NOMO-1 treated with DMSO at 0.1 percent for 48 hours (cell line): ENCODE measurements around the gene MUL1.

Experiments used
- DNase-seq: peaks from one replicate; lab custom pipeline; 2025; ENCODE audit not compliant: unreplicated experiment; lab: John Stamatoyannopoulos, UW

MUL1 gene

GRCh38 chr1:20472121-20472520 is 35.8 kb downstream of the MUL1 start:
- no peak for DNase-seq

- DNase-seq: no peak
These were observed 37.8 kb downstream of the MUL1 start for GRCh38 chr1:20470194-20470593.

- DNase-seq: no peak
These were observed 38.4 kb downstream of the MUL1 start for GRCh38 chr1:20469406-20470076.

DNA sequence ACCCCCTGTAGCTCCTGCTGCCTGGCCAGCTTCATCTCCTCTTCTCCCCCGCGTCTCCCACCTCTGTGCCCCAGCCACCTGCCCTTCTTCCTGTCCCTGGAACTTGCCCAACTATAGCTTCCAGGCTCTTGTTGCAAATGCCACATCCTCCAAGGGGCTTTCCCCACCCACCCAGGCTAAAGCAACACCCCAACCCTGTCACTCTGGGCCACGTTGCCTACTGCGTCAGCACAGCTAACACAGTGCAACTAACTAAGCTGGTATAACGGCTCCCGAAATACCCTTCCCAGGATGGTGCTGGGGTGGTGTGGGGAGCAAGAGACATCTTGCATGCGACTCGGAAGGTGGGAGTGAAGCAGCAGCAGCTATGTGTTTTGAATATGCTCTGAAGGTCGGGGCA is 41.7 kb downstream of the MUL1 start:
- no peak for DNase-seq

- DNase-seq: no peak
These were observed 42.8 kb downstream of the MUL1 start for GRCh38 chr1:20465187-20465586.

GRCh38 chr1:20463502-20463901 is 44.4 kb downstream of the MUL1 start:
- no peak for DNase-seq

- DNase-seq: no peak
These were observed 45.6 kb downstream of the MUL1 start for GRCh38 chr1:20462397-20462796.

GRCh38 chr1:20458717-20459116 is 49.2 kb downstream of the MUL1 start:
- DNase-seq: no peak

GRCh38 chr1:20454004-20454403 is 53.9 kb downstream of the MUL1 start:
- no peak for DNase-seq

DNA sequence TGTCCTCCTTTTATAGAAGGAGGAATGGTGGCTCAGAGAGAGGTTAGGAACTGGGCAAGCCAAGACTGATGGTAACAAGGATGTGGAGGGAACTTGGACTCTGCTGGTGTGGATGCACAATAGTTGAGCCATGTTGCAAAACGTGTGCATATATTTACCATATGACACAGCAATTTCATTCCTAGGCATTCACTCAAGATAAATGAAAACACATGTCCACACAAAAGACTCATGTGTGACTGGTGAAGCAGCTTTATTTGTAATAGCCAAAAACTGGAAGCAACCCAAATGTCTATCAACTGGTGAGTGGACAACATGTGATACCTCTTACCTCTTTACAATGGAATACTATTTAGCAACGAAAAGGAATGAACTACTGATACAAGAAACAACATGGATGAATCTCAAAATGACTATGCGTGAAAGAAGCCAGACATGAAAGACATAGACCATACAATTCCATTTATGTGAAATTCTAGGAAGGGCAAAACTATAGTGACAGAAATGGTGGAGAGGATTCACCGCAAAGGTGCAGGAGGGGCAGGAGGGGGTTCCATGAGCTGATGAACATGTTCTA is 58.1 kb downstream of the MUL1 start:
- DNase-seq: no peak
